Stimulated activated CD8-positive, alpha-beta memory T cell treated with anti-CD3 and anti-CD28 coated beads, Interleukin-4, amount 100 ng/mL, for 48 hours (primary cell): Measurements from ENCODE around the gene KCNG1.
"Not testable (repeated sequence)": the region's sequence is repeated elsewhere in the genome, so short reads cannot be mapped to it uniquely, and the experiment has no call there.

ENCODE experiments used
- DNase-seq: peaks from one replicate; pipeline ENCODE4 v3.0.0-alpha.2; 2020

The KCNG1 gene

DNA sequence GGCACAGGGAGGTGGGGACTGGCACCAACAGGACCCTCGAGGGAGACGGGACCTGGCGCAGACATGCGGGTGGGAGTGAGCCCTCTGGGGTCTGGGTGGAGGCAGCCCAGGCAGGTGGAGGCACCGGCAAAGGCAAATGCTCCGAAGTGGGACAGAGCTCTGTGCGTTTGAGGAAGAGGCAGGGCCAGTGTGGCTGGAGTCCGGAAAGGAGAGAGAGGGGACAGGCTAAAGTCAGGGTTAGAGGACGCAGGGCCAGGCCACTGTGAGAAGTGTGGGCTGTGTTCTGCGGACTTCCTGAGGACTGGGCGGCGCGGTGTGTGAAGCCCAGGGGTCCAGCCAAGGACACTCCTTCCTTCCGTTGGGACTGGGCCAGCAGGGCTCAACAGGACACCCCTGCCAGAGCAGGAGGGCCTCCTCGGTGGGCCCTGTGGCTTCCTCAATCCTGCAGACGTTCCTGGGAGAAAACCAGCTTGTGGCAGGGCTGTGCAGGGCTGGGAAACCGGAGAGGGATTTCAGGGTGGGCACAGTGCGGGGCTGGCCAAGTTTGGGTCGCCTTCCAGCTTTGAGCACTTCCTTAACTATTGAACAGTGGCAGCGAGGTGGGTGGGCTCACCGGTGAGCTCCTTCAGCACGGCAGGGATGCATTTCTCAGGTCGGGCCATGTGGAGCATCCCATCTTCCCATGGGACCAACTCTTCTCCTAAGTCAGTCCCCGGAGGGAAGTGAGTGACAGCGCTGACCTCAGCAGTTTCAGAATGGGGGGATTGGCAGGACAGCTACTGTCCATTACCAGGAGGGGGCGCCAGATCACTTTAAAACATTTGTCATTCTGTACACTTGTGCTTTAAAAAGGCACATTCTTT is 41.8 kb downstream of the KCNG1 start:
- DNase-seq = peak; percentile 86

- peak; percentile 61 for DNase-seq
Observed at GRCh38 chr20:50980071-50980681, 42.7 kb downstream of the KCNG1 start.

- DNase-seq = not testable (repeated sequence)
Observed at GRCh38 chr20:50978533-50978932, 44.4 kb downstream of the KCNG1 start.

- no peak for DNase-seq
Observed at GRCh38 chr20:50977066-50978021, 45.6 kb downstream of the KCNG1 start.

DNA sequence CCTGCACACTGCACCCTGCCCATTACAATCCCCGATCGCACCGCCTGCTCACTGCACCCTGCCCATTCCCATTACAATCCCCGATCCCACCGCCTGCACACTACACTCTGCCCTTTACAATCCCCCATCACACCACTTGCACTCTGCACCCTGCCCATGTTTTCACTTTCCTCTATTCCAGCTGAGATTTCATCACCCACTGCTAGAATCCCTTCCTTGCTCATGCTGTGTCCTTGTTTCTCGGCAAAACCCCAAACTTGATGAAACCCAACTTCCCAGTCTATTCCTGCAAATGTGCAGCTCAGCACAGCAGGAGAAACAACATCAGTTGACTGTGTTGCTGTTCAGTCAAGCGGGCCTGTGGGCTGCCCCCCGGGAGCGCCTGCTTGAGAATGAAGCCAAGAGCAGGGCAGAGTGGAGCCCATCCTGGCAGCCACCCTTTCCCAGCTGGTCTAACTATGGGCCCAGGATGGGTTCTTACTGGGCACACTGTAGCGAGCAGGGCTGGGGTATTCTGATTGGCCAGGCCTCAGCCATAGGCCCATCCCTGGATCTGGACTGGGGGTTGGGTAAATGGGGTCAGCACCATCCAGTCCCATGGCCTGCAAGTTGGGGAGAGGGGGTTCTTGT is 47.1 kb downstream of the KCNG1 start:
- DNase-seq = no peak

DNA sequence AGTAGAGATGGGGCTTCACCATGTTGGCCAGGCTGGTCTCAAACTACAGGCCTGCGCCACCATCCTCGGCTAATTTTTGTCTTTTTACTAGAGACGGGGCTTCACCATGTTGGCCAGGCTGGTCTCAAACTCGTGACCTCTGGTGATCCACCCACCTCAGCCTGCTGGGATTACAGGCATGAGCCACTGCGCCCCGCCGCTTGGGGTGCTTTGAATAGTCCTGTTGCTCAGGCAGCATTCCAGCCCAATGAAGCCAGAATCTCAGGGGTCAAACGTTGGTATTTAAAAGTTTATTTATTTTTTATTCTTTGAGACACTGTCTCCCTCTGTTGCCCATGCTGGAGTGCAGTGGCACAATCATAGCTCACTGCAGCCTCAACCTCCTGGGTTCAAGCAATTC is 53.0 kb downstream of the KCNG1 start:
- DNase-seq = no peak

- DNase-seq = no peak
Observed at GRCh38 chr20:50969435-50969834, 53.5 kb downstream of the KCNG1 start.

- DNase-seq = no peak
Observed at GRCh38 chr20:50968289-50968688, 54.6 kb downstream of the KCNG1 start.

DNA sequence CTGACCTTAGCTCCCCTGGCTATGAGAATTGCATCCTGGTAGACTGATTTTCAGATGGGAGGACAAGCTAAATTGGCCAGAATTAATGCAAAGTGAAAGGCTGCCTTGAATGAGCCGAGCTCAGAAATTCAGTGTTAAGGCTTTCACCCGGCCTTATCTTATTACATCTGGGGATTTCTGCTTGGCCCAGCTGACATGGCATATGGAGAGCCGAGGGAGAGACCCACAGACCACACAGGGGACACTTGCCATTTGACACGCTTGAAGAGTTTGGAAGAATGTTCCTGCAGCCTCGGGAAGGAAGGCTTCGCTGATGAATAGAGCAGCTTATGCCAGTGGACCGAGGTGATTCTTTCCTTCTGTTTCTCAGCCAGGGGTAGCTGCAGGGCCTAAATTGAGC is 55.3 kb downstream of the KCNG1 start:
- DNase-seq = no peak

DNA sequence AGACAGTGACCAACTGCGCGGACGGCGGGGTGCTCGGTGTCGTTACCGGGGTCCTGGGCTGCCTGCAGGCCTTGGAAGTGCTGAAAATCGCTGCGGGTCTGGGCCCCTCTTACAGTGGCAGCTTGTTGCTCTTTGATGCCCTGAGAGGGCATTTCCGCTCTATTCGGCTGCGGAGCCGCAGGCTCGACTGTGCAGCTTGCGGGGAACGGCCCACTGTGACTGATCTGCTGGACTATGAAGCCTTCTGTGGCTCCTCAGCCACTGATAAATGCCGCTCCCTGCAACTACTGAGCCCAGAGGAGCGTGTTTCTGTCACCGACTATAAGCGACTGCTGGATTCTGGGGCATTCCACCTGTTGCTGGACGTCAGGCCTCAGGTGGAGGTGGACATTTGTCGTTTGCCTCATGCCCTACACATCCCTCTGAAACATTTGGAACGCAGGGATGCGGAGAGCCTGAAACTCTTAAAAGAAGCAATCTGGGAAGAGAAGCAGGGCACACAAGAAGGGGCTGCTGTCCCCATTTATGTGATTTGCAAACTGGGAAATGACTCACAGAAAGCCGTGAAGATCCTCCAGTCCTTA is 63.3 kb downstream of the KCNG1 start:
- no peak for DNase-seq

DNA sequence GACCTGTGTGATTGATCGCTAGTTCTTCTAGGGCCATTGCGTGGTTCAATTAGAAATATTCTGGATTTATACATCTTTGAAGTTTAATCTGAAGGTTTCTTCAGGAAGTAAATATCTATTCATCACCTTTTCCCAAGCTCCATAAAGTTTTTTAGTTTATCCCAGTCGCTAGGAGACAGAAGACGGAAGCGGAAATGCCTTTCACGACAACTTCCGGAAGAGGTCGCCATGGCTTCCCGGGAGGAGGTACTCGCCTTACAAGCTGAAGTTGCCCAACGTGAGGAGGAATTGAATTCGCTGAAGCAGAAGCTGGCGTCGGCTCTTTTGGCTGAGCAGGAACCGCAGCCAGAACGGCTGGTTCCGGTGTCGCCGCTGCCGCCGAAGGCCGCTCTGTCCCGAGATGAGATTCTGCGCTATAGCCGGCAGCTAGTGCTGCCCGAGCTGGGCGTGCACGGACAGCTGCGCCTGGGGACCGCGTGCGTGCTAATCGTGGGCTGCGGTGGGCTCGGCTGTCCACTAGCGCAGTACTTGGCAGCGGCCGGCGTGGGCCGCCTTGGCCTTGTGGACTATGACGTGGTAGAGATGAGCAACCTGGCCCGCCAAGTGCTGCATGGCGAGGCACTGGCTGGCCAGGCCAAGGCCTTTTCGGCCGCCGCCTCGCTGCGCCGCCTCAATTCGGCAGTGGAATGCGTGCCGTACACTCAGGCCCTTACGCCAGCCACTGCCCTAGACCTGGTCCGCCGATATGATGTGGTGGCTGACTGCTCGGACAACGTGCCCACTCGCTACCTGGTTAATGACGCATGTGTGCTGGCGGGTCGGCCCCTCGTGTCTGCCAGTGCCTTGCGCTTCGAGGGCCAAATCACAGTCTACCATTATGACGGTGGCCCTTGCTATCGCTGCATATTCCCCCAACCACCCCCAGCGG is 64.0 kb downstream of the KCNG1 start, which contains the start of gene MOCS3:
Gene MOCS3 (plus strand): TSS at position 204 of the 928 bp plus-strand sequence. CDS start 25 bp downstream, at position 229.
- peak; percentile 81 for DNase-seq

DNA sequence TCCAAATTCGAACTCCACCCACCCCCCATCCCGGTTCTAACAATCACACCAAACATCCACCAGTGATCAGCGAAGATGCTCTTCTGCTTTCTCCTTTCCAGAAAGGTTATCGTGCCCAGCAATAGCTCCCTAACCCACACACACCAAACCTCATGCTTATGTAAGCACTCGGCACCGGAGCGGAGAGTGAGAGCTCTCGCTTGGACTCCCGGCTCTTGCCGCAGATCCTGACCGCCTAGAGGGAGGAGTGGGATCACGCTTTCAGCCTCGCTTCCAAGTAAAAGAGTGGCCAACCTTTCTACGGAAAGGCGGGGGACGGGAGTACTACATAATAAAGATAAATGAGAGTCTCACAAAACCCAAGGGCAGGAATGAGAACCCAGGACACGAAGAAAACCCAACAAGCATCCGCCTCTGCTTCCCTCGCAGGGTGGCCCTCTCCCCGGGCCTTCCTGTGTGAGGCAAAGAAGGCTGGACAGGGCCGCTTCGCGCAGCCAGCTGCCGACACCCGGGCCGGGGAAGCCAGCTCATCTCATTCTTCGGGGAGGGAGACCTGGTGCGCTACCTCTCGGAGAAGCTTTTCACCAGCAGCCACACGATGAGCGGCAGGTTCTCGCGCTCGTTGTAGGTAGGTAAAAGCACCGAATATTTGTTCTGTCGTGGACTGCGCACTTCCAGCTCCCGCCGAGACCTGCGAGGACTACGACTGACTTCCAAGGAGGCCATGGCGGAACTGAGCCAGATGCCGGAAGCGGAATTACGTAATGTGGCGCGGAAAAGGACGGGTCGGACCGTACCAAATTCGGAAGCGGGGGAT is 64.9 kb downstream of the KCNG1 start, which contains the start of gene DPM1:
Gene DPM1 (minus strand): TSS at position 735 of the 817 bp plus-strand sequence. CDS start 9 bp downstream, at position 726.
- DNase-seq = peak; percentile 92

DNA sequence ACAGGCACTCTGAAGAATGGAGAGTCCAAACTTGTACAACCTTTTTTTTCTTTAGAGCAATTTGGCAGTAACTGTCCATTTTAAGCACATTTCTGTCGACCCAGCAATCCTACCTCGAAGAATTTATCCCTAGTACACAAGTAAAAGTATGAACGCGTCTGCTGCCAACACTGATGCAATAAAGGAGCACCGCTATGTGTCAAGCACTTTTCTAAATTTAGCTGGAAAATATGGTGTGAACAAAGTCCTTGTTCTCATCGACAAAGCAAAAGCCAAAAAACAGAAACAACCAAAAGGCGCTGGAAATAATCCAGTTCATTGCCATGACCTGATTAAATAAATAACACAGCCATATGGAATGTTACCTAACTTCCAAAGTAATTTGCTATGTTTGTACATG is 65.6 kb downstream of the KCNG1 start:
- no peak for DNase-seq

DNA sequence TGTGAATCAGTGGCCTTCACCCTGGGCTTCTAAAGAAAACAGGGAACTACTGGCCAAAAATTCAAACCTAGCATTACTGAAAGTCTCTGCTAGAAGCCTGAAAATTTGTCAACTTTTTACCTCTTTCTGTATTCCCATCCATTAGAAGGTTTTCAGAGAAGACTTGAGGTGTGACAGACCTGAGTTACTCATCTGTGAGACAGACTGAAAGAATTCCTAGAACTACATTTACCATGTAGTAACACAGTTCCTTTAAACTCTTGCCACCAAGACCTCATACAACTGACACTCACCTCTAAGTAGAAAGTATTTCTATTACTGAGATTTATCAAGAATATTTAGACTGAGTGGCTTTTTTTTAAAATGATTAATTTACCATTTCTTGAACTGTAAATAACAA is 69.1 kb downstream of the KCNG1 start:
- no peak for DNase-seq
